Effector memory CD4-positive, alpha-beta T cell (primary cell): ENCODE data around the gene CDH6.
"Not testable (repeated sequence)": the region's sequence is repeated elsewhere in the genome, so short reads cannot be mapped to it uniquely, and the experiment has no call there.

Experiments
- DNase-seq, 3 donors: peaks; one replicate each; pipeline ENCODE4 v3.0.0-alpha.2; 2020
- H3K27ac ChIP-seq: 2 replicates; pipeline ENCODE4 v1.7.0; 2013; ENCODE audit warnings: mild to moderate bottlenecking, low read length, moderate library complexity; ENCODE audit not compliant: insufficient read depth, poor library complexity, severe bottlenecking
- H3K27me3 ChIP-seq: replicated peaks from 2 replicates; pipeline ENCODE4 v1.7.0; 2013; ENCODE audit warnings: mild to moderate bottlenecking, low read length; ENCODE audit not compliant: insufficient read depth, control insufficient read depth, poor library complexity, severe bottlenecking
- H3K36me3 ChIP-seq: 2 replicates; pipeline ENCODE4 v1.7.0; 2013; ENCODE audit warnings: mild to moderate bottlenecking, low read length, moderate library complexity; ENCODE audit not compliant: control insufficient read depth, insufficient read depth
- H3K4me1 ChIP-seq: 2 replicates; pipeline ENCODE4 v1.7.0; 2013; ENCODE audit warnings: low read length, mild to moderate bottlenecking; ENCODE audit not compliant: control insufficient read depth, insufficient read depth, poor library complexity, severe bottlenecking
- H3K4me3 ChIP-seq: 2 replicates; pipeline ENCODE4 v1.7.0; 2013; ENCODE audit warnings: low read length, low read depth, mild to moderate bottlenecking; ENCODE audit not compliant: insufficient read depth, poor library complexity, severe bottlenecking
- H3K9me3 ChIP-seq: 2 replicates; pipeline ENCODE4 v1.7.0; 2013; ENCODE audit warnings: mild to moderate bottlenecking, low read length, moderate library complexity; ENCODE audit not compliant: control insufficient read depth

Gene CDH6

DNA sequence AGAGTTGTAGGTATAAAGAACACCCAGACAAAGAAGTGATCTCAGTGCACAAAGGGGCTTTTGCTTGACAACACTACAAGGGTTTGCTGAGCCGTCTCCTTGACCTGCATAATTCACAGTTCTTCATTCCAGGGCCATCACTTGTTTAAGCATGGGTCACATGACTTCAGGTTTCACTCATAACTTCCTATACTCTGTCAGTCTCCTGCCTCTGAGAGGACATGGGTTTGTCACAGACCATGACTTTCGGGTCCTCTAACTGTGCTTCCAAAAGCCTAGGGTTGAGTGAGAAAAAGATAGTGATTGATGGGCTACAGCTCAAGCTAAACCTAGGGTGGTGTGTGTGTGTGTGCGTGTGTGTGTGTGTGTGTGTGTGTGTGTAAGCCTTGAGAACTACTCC, 166.4 kb downstream of the CDH6 start:
- Histone ChIP-seq H3K9me3 (no peaks in the 10 kb centered on the region), H3K36me3 (no peaks in the 10 kb centered on the region), H3K4me3 (no peak overlapping the region), H3K27ac (no peak overlapping the region), H3K4me1 (no peaks in the 10 kb centered on the region), H3K27me3 (no peaks in the 10 kb centered on the region)
- no peak for DNase-seq

- Histone ChIP-seq H3K27me3 (no peaks in the 10 kb centered on the region), H3K36me3 (no peaks in the 10 kb centered on the region), H3K9me3 (no peaks in the 10 kb centered on the region), H3K4me1 (no peaks in the 10 kb centered on the region), H3K4me3 (no peak overlapping the region), H3K27ac (no peak overlapping the region)
- DNase-seq = no peak
These were observed 167.7 kb downstream of the CDH6 start for GRCh38 chr5:31361234-31361633.

- not testable (repeated sequence) for DNase-seq, H3K9me3 ChIP-seq, H3K27me3 ChIP-seq, H3K4me1 ChIP-seq, H3K27ac ChIP-seq, H3K4me3 ChIP-seq, H3K36me3 ChIP-seq
These were observed 168.4 kb downstream of the CDH6 start for GRCh38 chr5:31361704-31362528.

- Histone ChIP-seq H3K4me1 (no peaks in the 10 kb centered on the region), H3K27ac (no peak overlapping the region), H3K36me3 (no peaks in the 10 kb centered on the region), H3K9me3 (no peaks in the 10 kb centered on the region), H3K4me3 (no peak overlapping the region), H3K27me3 (no peaks in the 10 kb centered on the region)
- no peak for DNase-seq
These were observed 169.0 kb downstream of the CDH6 start for GRCh38 chr5:31362529-31362900.

- H3K4me3 ChIP-seq = no peak overlapping the region
- H3K27ac ChIP-seq = no peak overlapping the region
- no peak for DNase-seq
- H3K27me3 ChIP-seq = no peaks in the 10 kb centered on the region
- no peaks in the 10 kb centered on the region for H3K4me1 ChIP-seq
- no peaks in the 10 kb centered on the region for H3K9me3 ChIP-seq
- no peaks in the 10 kb centered on the region for H3K36me3 ChIP-seq
These were observed 169.6 kb downstream of the CDH6 start for GRCh38 chr5:31362931-31363568.

GRCh38 chr5:31364881-31365636, 171.6 kb downstream of the CDH6 start:
- Histone ChIP-seq H3K4me3 (no peak overlapping the region), H3K9me3 (no peaks in the 10 kb centered on the region), H3K4me1 (no peaks in the 10 kb centered on the region), H3K27ac (no peak overlapping the region), H3K36me3 (no peaks in the 10 kb centered on the region), H3K27me3 (no peaks in the 10 kb centered on the region)
- no peak for DNase-seq

GRCh38 chr5:31365776-31366175, 172.3 kb downstream of the CDH6 start:
- no peaks in the 10 kb centered on the region for H3K36me3 ChIP-seq
- H3K9me3 ChIP-seq = no peaks in the 10 kb centered on the region
- no peak overlapping the region for H3K4me3 ChIP-seq
- H3K27me3 ChIP-seq = no peaks in the 10 kb centered on the region
- DNase-seq = no peak
- no peak overlapping the region for H3K27ac ChIP-seq
- H3K4me1 ChIP-seq = no peaks in the 10 kb centered on the region

DNA sequence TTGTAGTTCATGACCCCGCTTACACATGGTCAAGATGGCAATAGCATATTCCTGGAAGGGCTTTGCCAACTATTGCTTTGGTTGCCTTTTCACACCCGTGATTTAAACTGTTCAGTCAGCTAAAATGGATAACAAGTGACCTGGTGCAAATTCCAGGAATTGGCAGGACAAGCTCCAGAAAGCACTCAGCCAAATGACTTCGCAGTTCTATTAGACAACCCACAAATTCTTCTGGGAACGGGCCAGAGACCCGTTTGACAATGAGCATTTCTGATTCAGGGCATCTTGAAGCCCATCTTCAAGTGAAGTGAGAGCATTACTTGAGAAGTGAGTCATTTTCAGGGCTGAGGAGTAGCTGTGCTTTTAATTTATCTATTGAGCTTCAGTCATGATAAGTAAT, 173.5 kb downstream of the CDH6 start:
- H3K36me3 ChIP-seq = no peaks in the 10 kb centered on the region
- no peaks in the 10 kb centered on the region for H3K9me3 ChIP-seq
- no peaks in the 10 kb centered on the region for H3K4me1 ChIP-seq
- DNase-seq = no peak
- H3K27me3 ChIP-seq = no peaks in the 10 kb centered on the region
- H3K4me3 ChIP-seq = no peak overlapping the region
- H3K27ac ChIP-seq = no peak overlapping the region

DNA sequence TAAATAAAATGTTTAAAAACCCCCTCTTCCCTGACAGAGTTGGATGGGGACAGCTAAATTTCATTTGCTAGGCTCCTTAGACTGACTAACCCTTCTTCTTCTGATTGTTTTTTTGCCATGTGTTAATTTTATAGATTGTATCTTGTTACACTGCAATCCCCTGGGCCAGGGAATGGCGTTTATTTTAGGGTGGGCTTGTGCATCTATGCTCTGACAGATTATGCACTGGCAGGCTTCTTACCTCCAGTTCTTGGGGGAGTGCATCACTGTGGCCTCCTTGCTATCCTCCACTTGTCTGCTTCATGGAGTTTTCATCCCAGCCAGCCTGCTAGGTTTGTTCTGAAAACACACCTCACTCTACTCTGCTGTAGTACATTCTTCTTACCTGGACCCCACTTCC, 178.6 kb downstream of the CDH6 start:
- Histone ChIP-seq H3K4me3 (no peak overlapping the region), H3K36me3 (no peaks in the 10 kb centered on the region), H3K27ac (no peak overlapping the region), H3K9me3 (no peaks in the 10 kb centered on the region), H3K27me3 (no peaks in the 10 kb centered on the region), H3K4me1 (no peaks in the 10 kb centered on the region)
- DNase-seq = no peak
